ENCODE data around the gene LIM2.

LIM2 gene

GRCh38 chr19:51386882-51387520 is 773 bp downstream of the LIM2 start:
- ChIA-PET POLR2A (interaction anchor here (0.8 kb wide), 1 partner anchor 19 kb away, joined by 4 read pairs; no protein-coding TSS in a partner anchor), CTCF (no interaction called here)
- TF ChIP-seq BHLHE40 (IDR thresholded peaks at IDR 0.05; ENCODE audit: borderline replicate concordance) (no peak), TARDBP (IDR thresholded peaks at IDR 0.05) (no peak), LEF1 (IDR thresholded peaks at IDR 0.05; ENCODE audit: borderline replicate concordance) (no peak), SP1 (IDR thresholded peaks at IDR 0.05) (no peak), PKNOX1 (IDR thresholded peaks at IDR 0.05) (no peak), L3MBTL2 (conservative IDR thresholded peaks at IDR 0.05) (no peak), ZNF384 (IDR thresholded peaks at IDR 0.05) (no peak), ARNT (IDR thresholded peaks at IDR 0.05) (no peak), FOXK2 (IDR thresholded peaks at IDR 0.05) (no peak), ELF4 (IDR thresholded peaks at IDR 0.05) (no peak)
- no peak for DNase-seq (ENCODE audit: extremely low spot score)

- TF ChIP-seq SUZ12 (IDR thresholded peaks at IDR 0.05) (no peak), ELF4 (IDR thresholded peaks at IDR 0.05) (no peak), HDGF (IDR thresholded peaks at IDR 0.05; ENCODE audit: borderline replicate concordance) (no peak), ZNF384 (IDR thresholded peaks at IDR 0.05) (no peak), FOXK2 (IDR thresholded peaks at IDR 0.05) (no peak), SP1 (IDR thresholded peaks at IDR 0.05) (no peak), BHLHE40 (IDR thresholded peaks at IDR 0.05; ENCODE audit: borderline replicate concordance) (no peak), ARNT (IDR thresholded peaks at IDR 0.05) (no peak), TARDBP (IDR thresholded peaks at IDR 0.05) (no peak), L3MBTL2 (conservative IDR thresholded peaks at IDR 0.05) (no peak), PKNOX1 (IDR thresholded peaks at IDR 0.05) (no peak), FOXA1 (IDR thresholded peaks at IDR 0.05) (no peak), FOXM1 (IDR thresholded peaks at IDR 0.05; ENCODE audit: borderline replicate concordance) (no peak)
- DNase-seq (ENCODE audit: extremely low spot score), result no peak
- CTCF ChIA-PET, result no interaction called here
- POLR2A ChIA-PET, result interaction anchor here (1.3 kb wide), 1 partner anchor 16 kb away, joined by 3 read pairs; no protein-coding TSS in a partner anchor
These were observed 5.8 kb downstream of the LIM2 start for GRCh38 chr19:51382004-51382403.

GRCh38 chr19:51380379-51380778 is 7.4 kb downstream of the LIM2 start:
- CTCF ChIA-PET, result no interaction called here
- POLR2A ChIA-PET, result no interaction called here
- DNase-seq (ENCODE audit: extremely low spot score), result no peak
- TF ChIP-seq ARNT (IDR thresholded peaks at IDR 0.05), result no peak
- TF ChIP-seq ZNF384 (IDR thresholded peaks at IDR 0.05), result no peak
- no peak for TF ChIP-seq BHLHE40 (IDR thresholded peaks at IDR 0.05; ENCODE audit: borderline replicate concordance)
- TF ChIP-seq HDGF (IDR thresholded peaks at IDR 0.05; ENCODE audit: borderline replicate concordance), result no peak
- no peak for TF ChIP-seq ELF4 (IDR thresholded peaks at IDR 0.05)
- no peak for TF ChIP-seq LEF1 (IDR thresholded peaks at IDR 0.05; ENCODE audit: borderline replicate concordance)
- no peak for TF ChIP-seq NFRKB (IDR thresholded peaks at IDR 0.05)
- no peak for TF ChIP-seq SUZ12 (IDR thresholded peaks at IDR 0.05)
- TF ChIP-seq CTBP1 (IDR thresholded peaks at IDR 0.05; ENCODE audit: borderline replicate concordance), result no peak
- no peak for TF ChIP-seq SP1 (IDR thresholded peaks at IDR 0.05)
- TF ChIP-seq L3MBTL2 (conservative IDR thresholded peaks at IDR 0.05), result no peak
- no peak for TF ChIP-seq FOXK2 (IDR thresholded peaks at IDR 0.05)
- no peak for TF ChIP-seq PKNOX1 (IDR thresholded peaks at IDR 0.05)
- no peak for TF ChIP-seq FOXM1 (IDR thresholded peaks at IDR 0.05; ENCODE audit: borderline replicate concordance)
- no peak for TF ChIP-seq FOXA1 (IDR thresholded peaks at IDR 0.05)
- TF ChIP-seq TARDBP (IDR thresholded peaks at IDR 0.05), result no peak

GRCh38 chr19:51377422-51377821 is 10.4 kb downstream of the LIM2 start:
- DNase-seq (ENCODE audit: extremely low spot score), result no peak
- TF ChIP-seq TARDBP (IDR thresholded peaks at IDR 0.05) (no peak), PKNOX1 (IDR thresholded peaks at IDR 0.05) (no peak), NFRKB (IDR thresholded peaks at IDR 0.05) (no peak), FOXM1 (IDR thresholded peaks at IDR 0.05; ENCODE audit: borderline replicate concordance) (no peak), L3MBTL2 (conservative IDR thresholded peaks at IDR 0.05) (no peak)
- CTCF ChIA-PET, result no interaction called here
- POLR2A ChIA-PET, result interaction anchor here (0.8 to 1.4 kb wide), 2 partner anchors 10 to 17 kb away, joined by 3 read pairs; no protein-coding TSS in a partner anchor

- ChIA-PET CTCF (no interaction called here), POLR2A (no interaction called here)
- DNase-seq (ENCODE audit: extremely low spot score), result no peak
- TF ChIP-seq FOXM1 (IDR thresholded peaks at IDR 0.05; ENCODE audit: borderline replicate concordance), result no peak
- TF ChIP-seq BHLHE40 (IDR thresholded peaks at IDR 0.05; ENCODE audit: borderline replicate concordance), result no peak
These were observed 12.1 kb downstream of the LIM2 start for GRCh38 chr19:51375504-51376221.

All from HEK293T (cell line).